ENCODE measurements around the gene LILRB2. TPM values are rescaled to one million over a fixed set of nuclear protein-coding genes. Genes with fewer than 3 reads are reported as not detected.

LILRB2 gene
- total RNA-seq, 1 experiment from 2014 or later, result not detected

DNA sequence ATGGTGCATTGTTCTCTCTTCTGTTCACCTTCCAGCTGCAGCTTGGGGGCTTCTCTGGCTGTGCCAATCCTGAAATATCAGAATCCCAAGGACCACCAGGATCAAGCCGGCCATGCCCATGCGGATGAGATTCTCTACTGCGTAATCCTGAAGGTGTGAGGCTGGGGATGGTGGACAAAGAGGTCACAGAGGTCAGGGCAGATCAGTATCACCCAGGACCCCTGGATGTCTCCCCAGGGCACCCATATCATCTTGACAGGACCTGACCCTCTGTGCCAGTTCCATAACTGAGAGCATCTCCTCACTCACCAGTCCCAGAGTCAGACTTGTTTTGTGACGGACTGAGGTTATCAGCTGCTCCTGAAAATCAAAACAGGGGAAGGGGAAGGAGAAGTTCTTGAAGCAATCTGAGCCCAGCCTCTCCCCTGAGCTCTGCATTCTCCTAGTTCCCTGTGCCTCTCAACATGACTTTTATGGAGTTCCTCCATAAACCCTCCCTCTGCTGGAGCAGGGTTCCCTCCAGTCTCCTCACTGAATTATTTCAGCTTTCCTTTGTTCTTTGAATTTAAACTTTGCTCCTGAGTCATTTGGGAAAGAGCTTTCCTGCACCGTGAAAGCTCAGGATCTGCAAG is 26.6 kb upstream of the LILRB2 start:
- ChIA-PET CTCF (no interaction called here), RAD21 (ENCODE audit: low non-redundant PET in 1 of 2, low total read pairs in 2 of 2, uncharacterized antibody in 2 of 2, unreplicated experiment in 2 of 2) (no interaction called here), POLR2A (no interaction called here)
- BruUV-seq (replicated peaks), result no TSS peak
- Histone ChIP-seq H4K20me1 (ENCODE audit: insufficient read depth) (no peaks in the 10 kb centered on the region), H3K4me2 (ENCODE audit: low read length) (no peak overlapping the region), H3K4me3 (replicated peaks in 1 of 2; ENCODE audit: low read depth in 1 of 2, low read length in 2 of 2) (no peak overlapping the region), H3K9me2 (ENCODE audit: insufficient read depth) (no peaks in the 10 kb centered on the region), H3K27me3 (ENCODE audit: insufficient read depth, low read length) (peaks cover 5% of the 10 kb centered on the region; the same call in 1 of the 2 replicates), H3K36me3 (ENCODE audit: control insufficient read depth in 1 of 2, insufficient read depth in 2 of 2, low read length in 2 of 2) (no peaks in the 10 kb centered on the region), H3K79me2 (ENCODE audit: insufficient read depth, low read length) (no peaks in the 10 kb centered on the region), H2AFZ (ENCODE audit: low read depth, low read length, poor library complexity, severe bottlenecking) (no peak overlapping the region), H3K27ac (ENCODE audit: low read depth, low read length) (no peak overlapping the region), H3K9ac (ENCODE audit: low read length) (no peak overlapping the region), H3K4me1 (ENCODE audit: control insufficient read depth in 1 of 2, insufficient read depth in 2 of 2, low read length in 2 of 2) (no peaks in the 10 kb centered on the region), H3K9me3 (ENCODE audit: control insufficient read depth in 1 of 2, insufficient read depth in 1 of 2, low read depth in 1 of 2, low read length in 2 of 2) (no peaks in the 10 kb centered on the region)
- DNase-seq (ENCODE audit: low read depth, low spot score) (no peak), ATAC-seq (no peak)
- TF ChIP-seq JUND (IDR thresholded peaks at IDR 0.05) (no peak), RAD21 (IDR thresholded peaks at IDR 0.05; ENCODE audit: low read depth) (no peak), CBX3 (IDR thresholded peaks at IDR 0.05; ENCODE audit: low read depth) (no peak), FOSL1 (IDR thresholded peaks at IDR 0.05; ENCODE audit: low read depth) (no peak), POLR2A (IDR thresholded peaks at IDR 0.05; ENCODE audit: borderline replicate concordance, extremely low read depth, insufficient read depth, insufficient read length) (no peak), ATF3 (IDR thresholded peaks at IDR 0.05) (no peak)
- intact Hi-C loops (cut with micrococcal nuclease), result no loop called here

- H3K27me3 ChIP-seq (ENCODE audit: insufficient read depth, low read length), result peaks cover 21% of the 10 kb centered on the region
- POLR2A ChIA-PET, result no interaction called here
- no peak overlapping the region for H3K9ac ChIP-seq (ENCODE audit: low read length)
- RAD21 ChIA-PET (ENCODE audit: low non-redundant PET in 1 of 2, low total read pairs in 2 of 2, uncharacterized antibody in 2 of 2, unreplicated experiment in 2 of 2), result no interaction called here
- no peak overlapping the region for H3K4me3 ChIP-seq (replicated peaks in 1 of 2; ENCODE audit: low read depth in 1 of 2, low read length in 2 of 2)
- no peaks in the 10 kb centered on the region for H4K20me1 ChIP-seq (ENCODE audit: insufficient read depth)
- no peaks in the 10 kb centered on the region for H3K9me2 ChIP-seq (ENCODE audit: insufficient read depth)
- H3K4me2 ChIP-seq (ENCODE audit: low read length), result no peak overlapping the region
- CTCF ChIA-PET, result no interaction called here
- H3K4me1 ChIP-seq (ENCODE audit: control insufficient read depth in 1 of 2, insufficient read depth in 2 of 2, low read length in 2 of 2), result no peaks in the 10 kb centered on the region
- H3K9me3 ChIP-seq (ENCODE audit: control insufficient read depth in 1 of 2, insufficient read depth in 1 of 2, low read depth in 1 of 2, low read length in 2 of 2), result no peaks in the 10 kb centered on the region
- H3K79me2 ChIP-seq (ENCODE audit: insufficient read depth, low read length), result no peaks in the 10 kb centered on the region
- H3K27ac ChIP-seq (ENCODE audit: low read depth, low read length), result no peak overlapping the region
- intact Hi-C loops (cut with micrococcal nuclease), result no loop called here
- BruUV-seq (replicated peaks), result no TSS peak
- H2AFZ ChIP-seq (ENCODE audit: low read depth, low read length, poor library complexity, severe bottlenecking), result no peak overlapping the region
- H3K36me3 ChIP-seq (ENCODE audit: control insufficient read depth in 1 of 2, insufficient read depth in 2 of 2, low read length in 2 of 2), result no peaks in the 10 kb centered on the region
- ATAC-seq (no peak), DNase-seq (ENCODE audit: low read depth, low spot score) (no peak)
- TF ChIP-seq, protein P1, sequence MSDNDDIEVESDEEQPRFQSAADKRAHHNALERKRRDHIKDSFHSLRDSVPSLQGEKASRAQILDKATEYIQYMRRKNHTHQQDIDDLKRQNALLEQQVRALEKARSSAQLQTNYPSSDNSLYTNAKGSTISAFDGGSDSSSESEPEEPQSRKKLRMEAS (IDR thresholded peaks at IDR 0.05), result no peak
- TF ChIP-seq ATF3 (IDR thresholded peaks at IDR 0.05) (no peak), ZNF274 (IDR thresholded peaks at IDR 0.05; ENCODE audit: low read depth, low read length) (no peak), YY1 (IDR thresholded peaks at IDR 0.05; ENCODE audit: extremely low read depth, insufficient replicate concordance, low read depth, low read length) (no peak), CBX3 (IDR thresholded peaks at IDR 0.05; ENCODE audit: low read depth) (no peak), SP1 (IDR thresholded peaks at IDR 0.05; ENCODE audit: low read depth) (no peak), EZH2 (IDR thresholded peaks at IDR 0.05) (no peak), SIN3A (IDR thresholded peaks at IDR 0.05; ENCODE audit: low read depth) (no peak), TCF7L2 (IDR thresholded peaks at IDR 0.05; ENCODE audit: borderline replicate concordance, extremely low read depth, insufficient read depth, insufficient read length) (no peak), POLR2A (IDR thresholded peaks at IDR 0.05; ENCODE audit: borderline replicate concordance, extremely low read depth, insufficient read depth, insufficient read length) (no peak), CEBPB (IDR thresholded peaks at IDR 0.05; ENCODE audit: low read depth) (no peak)
Measured at GRCh38 chr19:54305141-54305540, 24.2 kb upstream of the LILRB2 start.

Data from HCT116 (cell line).